Vagina (tissue), 2 donors: ENCODE measurements around the gene CCDC138. TPM values are rescaled to one million over a fixed set of nuclear protein-coding genes. Genes with fewer than 3 reads are reported as not detected.

Experiments
- DNase-seq, 2 donors: peaks; one replicate each; pipeline ENCODE4 v3.0.0-alpha.2; 2017; ENCODE audit errors: extremely low spot score in 2 of 2
- H3K27ac ChIP-seq: fragments of 200-600 bp; sonication (generic); one replicate; pipeline ENCODE4 v1.5.1; 2019
- H3K27me3 ChIP-seq: fragments of 200-600 bp; sonication (generic); one replicate; pipeline ENCODE4 v1.5.1; 2019
- H3K36me3 ChIP-seq, 2 donors: fragments of 200-600 bp; sonication (generic); one replicate each; pipeline ENCODE4 v1.5.1; 2017 to 2019
- H3K4me1 ChIP-seq: fragments of 200-600 bp; sonication (generic); one replicate; pipeline ENCODE4 v1.5.1; 2019
- H3K4me3 ChIP-seq, 2 donors: fragments of 200-600 bp; sonication (generic); 1 replicate in 1 of 2; 2 replicates in 1 of 2; pipeline ENCODE4 v1.5.1; 2016 to 2019
- H3K9me3 ChIP-seq: fragments of 200-600 bp; sonication (generic); one replicate; pipeline ENCODE4 v1.5.1; 2019
- CTCF ChIP-seq, 3 experiments: fragments of 450-650 bp in 2 of 3; fragments of 200-600 bp in 1 of 3; sonication (generic) in 1 of 3; IDR thresholded peaks; one replicate each; pipeline ENCODE4 v1.5.1; 2017 to 2019; ENCODE audit warnings: antibody characterized with exemption in 3 of 3, mild to moderate bottlenecking in 2 of 3, moderate library complexity in 2 of 3
- POLR2A ChIP-seq, 2 donors: fragments of 450-650 bp; IDR thresholded peaks; one replicate each; pipeline ENCODE4 v1.6.1; 2017; ENCODE audit warnings: antibody characterized with exemption in 2 of 2, mild to moderate bottlenecking in 2 of 2, moderate library complexity in 2 of 2
- POLR2AphosphoS5 ChIP-seq, 2 donors: sonication (generic); formaldehyde crosslinking; IDR thresholded peaks; one replicate each; pipeline ENCODE4 v1.9.0; 2017; ENCODE audit warnings: antibody characterized with exemption in 2 of 2, mild to moderate bottlenecking in 2 of 2, low read depth in 1 of 2; ENCODE audit not compliant: insufficient read depth in 1 of 2
- intact Hi-C: fragments of 100-400 bp; cut with DNase I; formaldehyde crosslinking; loops from one replicate; pipeline ENCODE4 v1.15.1; 2023
- total RNA-seq: library from RNA; depleted of rRNA; stranded (reverse); fragments of >200 nt; gene quantifications from one replicate; pipeline ENCODE4 v1.2.3, GENCODE V29; 2016

CCDC138 gene
- total RNA-seq, 1 donor from 2014 or later: 4.9 TPM

- intact Hi-C loops: no loop called here
- H3K4me1 ChIP-seq: no peaks in the 10 kb centered on the region
Measured at GRCh38 chr2:108829578-108830310, 43.2 kb downstream of the CCDC138 start.

DNA sequence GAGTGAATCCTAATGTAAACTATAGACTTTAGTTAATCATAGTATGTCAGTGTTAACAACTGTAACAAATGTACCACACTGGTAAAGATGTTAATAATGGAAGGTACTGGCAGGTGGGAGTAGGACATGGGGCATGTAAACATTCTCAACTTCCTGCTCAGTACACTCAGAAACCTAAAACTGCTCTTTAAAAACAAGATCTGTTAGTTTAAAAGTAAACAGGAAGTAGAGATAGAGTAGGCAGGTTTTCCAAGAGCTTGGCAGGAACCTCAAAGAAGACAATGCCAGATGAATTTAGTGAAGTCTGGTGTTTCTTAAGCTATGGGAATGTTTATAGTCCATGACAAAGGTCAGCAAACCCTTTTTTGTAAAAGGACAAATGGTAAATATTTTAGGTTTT lies 46.6 kb downstream of the CCDC138 start:
- TF ChIP-seq CTCF (IDR thresholded peaks at IDR 0.05): no peak
- TF ChIP-seq POLR2AphosphoS5 (IDR thresholded peaks at IDR 0.05; ENCODE audit: insufficient read depth in 1 of 2, low read depth in 1 of 2): no peak
- no peak for TF ChIP-seq POLR2A (IDR thresholded peaks at IDR 0.05)
- Histone ChIP-seq H3K36me3 (no peaks in the 10 kb centered on the region), H3K27me3 (no peaks in the 10 kb centered on the region), H3K9me3 (no peaks in the 10 kb centered on the region), H3K27ac (no peak overlapping the region), H3K4me3 (no peak overlapping the region), H3K4me1 (no peaks in the 10 kb centered on the region)
- no peak for DNase-seq
- intact Hi-C loops: no loop called here

More at GRCh38 chr2:108829578-108830310, 43.2 kb downstream of the CCDC138 start:
- Histone ChIP-seq H3K27me3 (no peaks in the 10 kb centered on the region), H3K27ac (no peak overlapping the region), H3K4me3 (no peak overlapping the region), H3K9me3 (no peaks in the 10 kb centered on the region), H3K36me3 (no peaks in the 10 kb centered on the region)
- TF ChIP-seq POLR2AphosphoS5 (IDR thresholded peaks at IDR 0.05; ENCODE audit: insufficient read depth in 1 of 2, low read depth in 1 of 2): no peak
- no peak for DNase-seq

GRCh38 chr2:108834620-108835019 lies 48.0 kb downstream of the CCDC138 start:
- no peaks in the 10 kb centered on the region for H3K27me3 ChIP-seq
- no peak overlapping the region for H3K4me3 ChIP-seq
- intact Hi-C loops: no loop called here
- no peaks in the 10 kb centered on the region for H3K9me3 ChIP-seq
- no peaks in the 10 kb centered on the region for H3K36me3 ChIP-seq
- H3K27ac ChIP-seq: no peak overlapping the region
- TF ChIP-seq POLR2A (IDR thresholded peaks at IDR 0.05) (no peak), CTCF (IDR thresholded peaks at IDR 0.05) (no peak), POLR2AphosphoS5 (IDR thresholded peaks at IDR 0.05; ENCODE audit: insufficient read depth in 1 of 2, low read depth in 1 of 2) (no peak)
- no peaks in the 10 kb centered on the region for H3K4me1 ChIP-seq
- no peak for DNase-seq

DNA sequence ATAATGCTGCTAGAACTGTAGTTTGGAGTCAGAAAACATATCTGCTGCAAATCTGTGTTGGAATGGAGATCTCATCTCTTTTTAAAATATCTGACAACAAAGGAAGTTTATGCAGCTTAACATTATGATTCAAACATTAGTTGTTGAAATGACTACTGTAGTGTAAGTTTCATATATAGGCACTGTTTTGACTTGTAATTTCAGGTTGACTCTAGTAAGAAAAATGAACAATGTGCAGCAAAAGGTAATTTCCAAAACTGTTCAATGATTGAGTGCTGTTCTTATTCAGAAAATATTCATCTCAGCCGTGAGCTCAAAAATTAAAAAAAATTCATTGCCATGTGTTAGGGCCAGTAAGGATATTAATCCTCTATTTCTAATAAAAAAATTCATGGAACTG lies 48.5 kb downstream of the CCDC138 start:
- intact Hi-C loops: no loop called here
- no peaks in the 10 kb centered on the region for H3K36me3 ChIP-seq
- H3K27ac ChIP-seq: no peak overlapping the region
- no peak for TF ChIP-seq POLR2AphosphoS5 (IDR thresholded peaks at IDR 0.05; ENCODE audit: insufficient read depth in 1 of 2, low read depth in 1 of 2)
- TF ChIP-seq CTCF (IDR thresholded peaks at IDR 0.05): no peak
- TF ChIP-seq POLR2A (IDR thresholded peaks at IDR 0.05): no peak
- DNase-seq: no peak
- H3K9me3 ChIP-seq: no peaks in the 10 kb centered on the region
- H3K4me3 ChIP-seq: no peak overlapping the region
- H3K27me3 ChIP-seq: no peaks in the 10 kb centered on the region
- H3K4me1 ChIP-seq: no peaks in the 10 kb centered on the region

DNA sequence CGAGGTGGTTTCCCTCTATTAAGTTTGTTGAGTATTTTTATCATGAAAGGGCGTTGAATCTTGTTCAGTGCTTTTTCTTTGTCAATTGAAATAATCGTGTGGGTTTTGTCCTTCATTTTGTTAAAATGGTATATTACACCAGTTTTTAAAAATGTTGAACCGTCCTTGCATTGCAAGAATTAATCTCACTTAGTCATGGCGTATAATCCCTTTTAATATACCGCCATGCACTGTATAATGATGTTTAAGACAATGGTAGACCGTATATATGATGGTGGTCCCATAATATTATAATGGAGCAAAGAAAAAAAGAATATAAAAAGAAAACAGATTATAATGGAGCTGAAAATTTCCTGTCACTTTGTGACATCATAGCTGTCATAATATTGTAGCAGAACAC lies 50.6 kb downstream of the CCDC138 start:
- no peaks in the 10 kb centered on the region for H3K27me3 ChIP-seq
- TF ChIP-seq POLR2A (IDR thresholded peaks at IDR 0.05) (no peak), POLR2AphosphoS5 (IDR thresholded peaks at IDR 0.05; ENCODE audit: insufficient read depth in 1 of 2, low read depth in 1 of 2) (no peak), CTCF (IDR thresholded peaks at IDR 0.05) (no peak)
- H3K4me1 ChIP-seq: no peaks in the 10 kb centered on the region
- no peak overlapping the region for H3K4me3 ChIP-seq
- intact Hi-C loops: no loop called here
- no peaks in the 10 kb centered on the region for H3K36me3 ChIP-seq
- no peaks in the 10 kb centered on the region for H3K9me3 ChIP-seq
- DNase-seq: no peak
- no peak overlapping the region for H3K27ac ChIP-seq
